Measurements from ENCODE around the gene CD58. TPM values are rescaled to one million over a fixed set of nuclear protein-coding genes. Genes with fewer than 3 reads are reported as not detected.

CD58 gene
- total RNA-seq, 1 experiment from 2014 or later = 5.3 TPM

GRCh38 chr1:116498789-116499628 lies 71.8 kb downstream of the CD58 start (continued):
- TF ChIP-seq, protein P1, sequence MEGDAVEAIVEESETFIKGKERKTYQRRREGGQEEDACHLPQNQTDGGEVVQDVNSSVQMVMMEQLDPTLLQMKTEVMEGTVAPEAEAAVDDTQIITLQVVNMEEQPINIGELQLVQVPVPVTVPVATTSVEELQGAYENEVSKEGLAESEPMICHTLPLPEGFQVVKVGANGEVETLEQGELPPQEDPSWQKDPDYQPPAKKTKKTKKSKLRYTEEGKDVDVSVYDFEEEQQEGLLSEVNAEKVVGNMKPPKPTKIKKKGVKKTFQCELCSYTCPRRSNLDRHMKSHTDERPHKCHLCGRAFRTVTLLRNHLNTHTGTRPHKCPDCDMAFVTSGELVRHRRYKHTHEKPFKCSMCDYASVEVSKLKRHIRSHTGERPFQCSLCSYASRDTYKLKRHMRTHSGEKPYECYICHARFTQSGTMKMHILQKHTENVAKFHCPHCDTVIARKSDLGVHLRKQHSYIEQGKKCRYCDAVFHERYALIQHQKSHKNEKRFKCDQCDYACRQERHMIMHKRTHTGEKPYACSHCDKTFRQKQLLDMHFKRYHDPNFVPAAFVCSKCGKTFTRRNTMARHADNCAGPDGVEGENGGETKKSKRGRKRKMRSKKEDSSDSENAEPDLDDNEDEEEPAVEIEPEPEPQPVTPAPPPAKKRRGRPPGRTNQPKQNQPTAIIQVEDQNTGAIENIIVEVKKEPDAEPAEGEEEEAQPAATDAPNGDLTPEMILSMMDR (IDR thresholded peaks at IDR 0.05) = peak; percentile 67
- no peak for TF ChIP-seq GABPB1 (CRISPR knock-in tag; IDR thresholded peaks at IDR 0.05)
- TF ChIP-seq, protein P2, sequence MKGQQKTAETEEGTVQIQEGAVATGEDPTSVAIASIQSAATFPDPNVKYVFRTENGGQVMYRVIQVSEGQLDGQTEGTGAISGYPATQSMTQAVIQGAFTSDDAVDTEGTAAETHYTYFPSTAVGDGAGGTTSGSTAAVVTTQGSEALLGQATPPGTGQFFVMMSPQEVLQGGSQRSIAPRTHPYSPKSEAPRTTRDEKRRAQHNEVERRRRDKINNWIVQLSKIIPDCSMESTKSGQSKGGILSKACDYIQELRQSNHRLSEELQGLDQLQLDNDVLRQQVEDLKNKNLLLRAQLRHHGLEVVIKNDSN (CRISPR knock-in tag; IDR thresholded peaks at IDR 0.05) = no peak
- TF ChIP-seq, protein P3, sequence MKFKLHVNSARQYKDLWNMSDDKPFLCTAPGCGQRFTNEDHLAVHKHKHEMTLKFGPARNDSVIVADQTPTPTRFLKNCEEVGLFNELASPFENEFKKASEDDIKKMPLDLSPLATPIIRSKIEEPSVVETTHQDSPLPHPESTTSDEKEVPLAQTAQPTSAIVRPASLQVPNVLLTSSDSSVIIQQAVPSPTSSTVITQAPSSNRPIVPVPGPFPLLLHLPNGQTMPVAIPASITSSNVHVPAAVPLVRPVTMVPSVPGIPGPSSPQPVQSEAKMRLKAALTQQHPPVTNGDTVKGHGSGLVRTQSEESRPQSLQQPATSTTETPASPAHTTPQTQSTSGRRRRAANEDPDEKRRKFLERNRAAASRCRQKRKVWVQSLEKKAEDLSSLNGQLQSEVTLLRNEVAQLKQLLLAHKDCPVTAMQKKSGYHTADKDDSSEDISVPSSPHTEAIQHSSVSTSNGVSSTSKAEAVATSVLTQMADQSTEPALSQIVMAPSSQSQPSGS (CRISPR knock-in tag; IDR thresholded peaks at IDR 0.05; ENCODE audit: borderline replicate concordance, low read depth) = no peak
- TF ChIP-seq MAX (CRISPR knock-in tag; IDR thresholded peaks at IDR 0.05) = 0 out of 2 replicates have a peak, but pooled peaks have one; percentile 29
- TF ChIP-seq FOXK1 (CRISPR knock-in tag; IDR thresholded peaks at IDR 0.05) = no peak
- no peak for TF ChIP-seq CREB1 (CRISPR knock-in tag; IDR thresholded peaks at IDR 0.05)

GRCh38 chr1:116497656-116498055 lies 73.2 kb downstream of the CD58 start:
- Mint-ChIP-seq H3K27me3 (ENCODE audit: low read depth) (no peaks in the 10 kb centered on the region), H3K27ac (no peak overlapping the region), H3K4me3 (no peak overlapping the region), H3K9me3 (no peaks in the 10 kb centered on the region), H3K4me1 (peaks cover 17% of the 10 kb centered on the region), H3K36me3 (no peaks in the 10 kb centered on the region)
- ATAC-seq (no peak), DNase-seq (ENCODE audit: low spot score) (no peak)
- POLR2A ChIA-PET = interaction anchor here (1.3 kb wide), 1 partner anchor 12 kb away, joined by 5 read pairs; no protein-coding TSS in a partner anchor
- CTCF ChIA-PET = interaction anchor here (1.0 to 9.0 kb wide), 4 partner anchors 12 to 477 kb away, joined by 4 to 161 read pairs (median 64); no protein-coding TSS in a partner anchor
- TF ChIP-seq, protein P4, sequence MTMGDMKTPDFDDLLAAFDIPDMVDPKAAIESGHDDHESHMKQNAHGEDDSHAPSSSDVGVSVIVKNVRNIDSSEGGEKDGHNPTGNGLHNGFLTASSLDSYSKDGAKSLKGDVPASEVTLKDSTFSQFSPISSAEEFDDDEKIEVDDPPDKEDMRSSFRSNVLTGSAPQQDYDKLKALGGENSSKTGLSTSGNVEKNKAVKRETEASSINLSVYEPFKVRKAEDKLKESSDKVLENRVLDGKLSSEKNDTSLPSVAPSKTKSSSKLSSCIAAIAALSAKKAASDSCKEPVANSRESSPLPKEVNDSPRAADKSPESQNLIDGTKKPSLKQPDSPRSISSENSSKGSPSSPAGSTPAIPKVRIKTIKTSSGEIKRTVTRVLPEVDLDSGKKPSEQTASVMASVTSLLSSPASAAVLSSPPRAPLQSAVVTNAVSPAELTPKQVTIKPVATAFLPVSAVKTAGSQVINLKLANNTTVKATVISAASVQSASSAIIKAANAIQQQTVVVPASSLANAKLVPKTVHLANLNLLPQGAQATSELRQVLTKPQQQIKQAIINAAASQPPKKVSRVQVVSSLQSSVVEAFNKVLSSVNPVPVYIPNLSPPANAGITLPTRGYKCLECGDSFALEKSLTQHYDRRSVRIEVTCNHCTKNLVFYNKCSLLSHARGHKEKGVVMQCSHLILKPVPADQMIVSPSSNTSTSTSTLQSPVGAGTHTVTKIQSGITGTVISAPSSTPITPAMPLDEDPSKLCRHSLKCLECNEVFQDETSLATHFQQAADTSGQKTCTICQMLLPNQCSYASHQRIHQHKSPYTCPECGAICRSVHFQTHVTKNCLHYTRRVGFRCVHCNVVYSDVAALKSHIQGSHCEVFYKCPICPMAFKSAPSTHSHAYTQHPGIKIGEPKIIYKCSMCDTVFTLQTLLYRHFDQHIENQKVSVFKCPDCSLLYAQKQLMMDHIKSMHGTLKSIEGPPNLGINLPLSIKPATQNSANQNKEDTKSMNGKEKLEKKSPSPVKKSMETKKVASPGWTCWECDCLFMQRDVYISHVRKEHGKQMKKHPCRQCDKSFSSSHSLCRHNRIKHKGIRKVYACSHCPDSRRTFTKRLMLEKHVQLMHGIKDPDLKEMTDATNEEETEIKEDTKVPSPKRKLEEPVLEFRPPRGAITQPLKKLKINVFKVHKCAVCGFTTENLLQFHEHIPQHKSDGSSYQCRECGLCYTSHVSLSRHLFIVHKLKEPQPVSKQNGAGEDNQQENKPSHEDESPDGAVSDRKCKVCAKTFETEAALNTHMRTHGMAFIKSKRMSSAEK (CRISPR knock-in tag; IDR thresholded peaks at IDR 0.05; ENCODE audit: borderline replicate concordance) = no peak
- TF ChIP-seq FOXJ3 (CRISPR knock-in tag; IDR thresholded peaks at IDR 0.05; ENCODE audit: borderline replicate concordance) (no peak), TP53 (CRISPR knock-in tag; IDR thresholded peaks at IDR 0.05) (no peak), NFYB (CRISPR knock-in tag; conservative IDR thresholded peaks at IDR 0.05; ENCODE audit: low read depth) (no peak), STAT6 (CRISPR knock-in tag; conservative IDR thresholded peaks at IDR 0.05; ENCODE audit: low read depth) (no peak), CDX4 (CRISPR knock-in tag; IDR thresholded peaks at IDR 0.05; ENCODE audit: borderline replicate concordance) (no peak), FOXK1 (CRISPR knock-in tag; IDR thresholded peaks at IDR 0.05) (no peak), ERG (CRISPR knock-in tag; IDR thresholded peaks at IDR 0.05) (no peak), IRF1 (CRISPR knock-in tag; IDR thresholded peaks at IDR 0.05) (no peak)
- TF ChIP-seq, protein P5, sequence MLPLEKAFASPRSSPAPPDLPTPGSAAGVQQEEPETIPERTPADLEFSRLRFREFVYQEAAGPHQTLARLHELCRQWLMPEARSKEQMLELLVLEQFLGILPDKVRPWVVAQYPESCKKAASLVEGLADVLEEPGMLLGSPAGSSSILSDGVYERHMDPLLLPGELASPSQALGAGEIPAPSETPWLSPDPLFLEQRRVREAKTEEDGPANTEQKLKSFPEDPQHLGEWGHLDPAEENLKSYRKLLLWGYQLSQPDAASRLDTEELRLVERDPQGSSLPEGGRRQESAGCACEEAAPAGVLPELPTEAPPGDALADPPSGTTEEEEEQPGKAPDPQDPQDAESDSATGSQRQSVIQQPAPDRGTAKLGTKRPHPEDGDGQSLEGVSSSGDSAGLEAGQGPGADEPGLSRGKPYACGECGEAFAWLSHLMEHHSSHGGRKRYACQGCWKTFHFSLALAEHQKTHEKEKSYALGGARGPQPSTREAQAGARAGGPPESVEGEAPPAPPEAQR (CRISPR knock-in tag; IDR thresholded peaks at IDR 0.05) = no peak
- TF ChIP-seq, protein P2 (CRISPR knock-in tag; IDR thresholded peaks at IDR 0.05) = no peak
